GM18526 (cell line): Measurements from ENCODE around the gene POLR3B.

Experiments used
- POLR2A ChIP-seq: IDR thresholded peaks from 3 replicates; pipeline ENCODE4 v1.6.1; 2011; ENCODE audit not compliant: insufficient read length; ENCODE audit errors: extremely low read depth

The POLR3B gene

GRCh38 chr12:106357549-106358395, at the start of gene POLR3B:
POLR3B (plus strand) TSS chr12:106357748; CDS start chr12:106357880, 132 bp downstream.
- peak; percentile 70 for TF ChIP-seq POLR2A

DNA sequence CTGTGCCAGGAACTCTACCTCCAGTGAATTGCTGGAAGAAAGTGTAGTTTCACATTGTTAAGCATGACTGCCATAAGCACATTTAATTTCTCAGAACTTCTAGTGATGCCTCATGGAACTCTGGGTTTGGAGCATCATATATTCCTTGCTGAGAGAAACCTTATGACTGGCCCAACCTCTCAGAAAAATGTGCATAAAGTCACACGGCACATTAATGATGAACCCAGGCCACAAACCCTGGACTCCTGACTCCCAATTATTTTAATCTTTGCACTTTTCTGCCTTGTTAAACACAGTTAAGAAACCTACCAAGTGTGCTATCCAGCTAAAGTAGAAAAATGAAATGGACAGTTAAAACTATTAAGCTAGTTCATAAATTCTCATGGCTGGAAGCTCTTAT, 49.4 kb upstream of the POLR3B start:
- no peak for TF ChIP-seq POLR2A

DNA sequence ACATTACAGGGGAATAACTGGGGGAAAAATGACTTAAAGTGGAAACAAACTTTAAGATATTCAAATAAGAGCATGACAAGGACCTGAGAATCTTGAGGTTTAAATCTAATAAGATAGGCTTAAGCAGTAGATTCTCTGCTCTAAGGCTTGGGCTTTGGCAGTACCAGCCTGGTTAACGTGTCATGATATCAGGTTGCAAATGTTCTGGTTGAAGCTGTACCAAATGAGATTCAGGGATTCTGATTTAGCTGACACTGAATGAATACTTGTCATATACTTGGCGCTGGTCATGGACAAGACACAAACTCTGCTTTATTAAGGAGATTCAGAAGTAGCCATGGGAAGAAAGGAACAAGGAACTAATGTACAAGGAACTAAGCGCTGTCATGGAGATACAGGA, 48.9 kb upstream of the POLR3B start:
- no peak for TF ChIP-seq POLR2A

DNA sequence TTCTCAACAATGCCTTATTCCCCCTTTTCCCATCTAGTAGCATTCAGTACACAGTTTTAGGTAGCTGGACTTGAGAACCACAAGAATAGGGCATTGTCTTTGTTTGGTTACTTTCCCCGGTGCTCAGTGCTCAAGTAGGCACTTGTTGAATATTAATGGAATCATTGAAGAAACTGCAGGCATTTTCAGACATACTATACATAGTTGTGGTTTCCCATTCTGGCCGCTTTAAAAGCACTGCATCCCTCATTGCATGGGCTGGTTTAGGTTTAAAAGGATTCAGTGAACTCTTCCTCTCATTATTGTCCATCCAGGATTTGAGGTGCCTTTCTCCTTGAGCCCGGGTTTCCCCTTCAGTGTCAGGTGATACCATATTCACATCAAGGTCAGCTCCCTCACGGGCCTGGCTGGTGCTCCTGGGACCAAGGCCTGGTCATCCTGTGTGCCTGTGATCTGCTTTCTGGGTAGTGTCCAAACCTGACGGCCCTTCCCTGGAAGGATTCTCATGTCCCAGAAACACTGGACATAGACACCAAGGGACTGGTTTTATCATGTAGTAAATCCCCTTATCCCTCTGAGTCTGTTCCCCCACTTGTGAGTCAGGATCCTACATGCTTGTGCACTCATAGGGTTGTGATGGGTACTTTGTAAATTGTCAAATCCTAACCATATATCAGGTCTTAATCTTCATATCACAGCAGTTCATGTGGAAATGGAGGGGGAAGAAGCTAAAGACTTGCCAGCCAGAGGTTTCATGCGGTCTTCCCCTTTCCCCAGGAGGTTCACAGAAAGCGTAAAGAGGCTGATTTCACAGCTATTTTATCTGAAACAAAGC, 47.7 kb upstream of the POLR3B start:
- no peak for TF ChIP-seq POLR2A

DNA sequence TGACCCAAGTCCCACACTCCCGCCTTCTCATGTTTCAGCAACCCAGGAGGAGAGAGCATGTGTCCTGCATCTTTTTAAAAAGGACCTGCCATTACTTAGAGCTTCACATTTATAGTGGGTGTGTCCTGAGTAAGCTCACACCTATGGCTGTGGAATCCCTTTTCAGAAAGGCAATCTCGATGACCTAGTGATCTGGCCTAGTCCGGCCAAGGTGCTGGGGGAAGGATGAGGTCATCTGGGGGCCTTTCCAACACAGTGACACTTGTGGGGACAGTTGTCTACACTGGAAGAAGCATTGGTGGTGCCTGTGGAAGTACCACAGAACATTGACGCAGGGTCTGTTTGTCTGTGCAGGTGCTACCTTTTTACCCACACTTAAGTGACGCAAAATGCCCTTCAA, 46.9 kb upstream of the POLR3B start:
- TF ChIP-seq POLR2A: no peak

GRCh38 chr12:106311139-106311538, 46.4 kb upstream of the POLR3B start:
- no peak for TF ChIP-seq POLR2A

DNA sequence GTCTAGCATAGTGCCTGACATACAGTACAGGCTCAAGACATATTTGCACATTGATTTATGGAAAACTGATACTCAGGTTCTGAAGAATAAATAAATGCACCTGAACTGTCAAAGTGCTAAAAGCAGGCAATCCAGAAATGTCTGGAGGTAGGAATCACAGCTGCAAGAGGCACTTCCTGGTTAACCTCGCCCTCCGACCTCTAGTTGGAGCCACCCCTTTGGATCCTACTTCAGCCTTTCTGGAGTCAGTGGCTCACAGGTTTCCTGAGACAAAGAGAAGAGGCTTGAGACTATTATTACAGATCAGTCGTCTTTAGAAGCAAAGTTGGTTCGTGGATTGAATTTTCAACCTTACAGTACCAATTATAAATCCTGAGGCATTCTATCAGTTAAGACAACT, 42.0 kb upstream of the POLR3B start:
- no peak for TF ChIP-seq POLR2A

GRCh38 chr12:106317406-106318082, 40.0 kb upstream of the POLR3B start:
- no peak for TF ChIP-seq POLR2A

DNA sequence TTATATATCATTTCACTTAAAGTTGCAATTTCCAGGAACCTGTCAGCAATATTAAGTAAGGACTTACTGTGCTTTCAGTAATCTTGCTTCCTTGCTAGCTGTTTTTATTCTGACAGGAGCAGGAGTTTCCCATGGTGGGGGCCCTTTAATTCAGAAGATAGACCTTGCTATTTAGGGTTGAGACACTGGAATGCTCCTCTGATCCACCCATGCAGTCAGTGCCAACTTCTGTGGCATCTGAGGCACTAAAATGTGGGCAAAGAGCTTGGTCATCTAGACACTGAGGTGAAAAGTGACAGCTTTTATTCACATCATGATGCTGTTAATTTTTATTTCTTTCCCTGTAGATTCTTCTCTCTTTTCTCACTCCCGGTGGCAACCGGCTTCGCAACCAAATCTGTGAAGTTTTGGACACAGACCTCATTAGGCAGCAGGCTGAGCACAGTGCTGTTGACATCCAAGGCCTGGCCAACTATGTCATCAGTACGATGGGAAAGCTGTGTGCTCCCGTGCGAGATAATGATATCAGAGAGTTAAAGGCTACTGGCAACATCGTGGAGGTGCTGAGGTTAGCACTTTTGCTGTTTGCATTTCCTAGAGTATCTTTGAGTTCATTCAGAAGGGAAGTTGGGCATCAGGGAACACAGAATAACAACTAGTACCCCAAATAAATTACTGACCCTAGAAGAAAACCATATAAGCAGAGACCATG, 36.3 kb upstream of the POLR3B start:
- TF ChIP-seq POLR2A: no peak

DNA sequence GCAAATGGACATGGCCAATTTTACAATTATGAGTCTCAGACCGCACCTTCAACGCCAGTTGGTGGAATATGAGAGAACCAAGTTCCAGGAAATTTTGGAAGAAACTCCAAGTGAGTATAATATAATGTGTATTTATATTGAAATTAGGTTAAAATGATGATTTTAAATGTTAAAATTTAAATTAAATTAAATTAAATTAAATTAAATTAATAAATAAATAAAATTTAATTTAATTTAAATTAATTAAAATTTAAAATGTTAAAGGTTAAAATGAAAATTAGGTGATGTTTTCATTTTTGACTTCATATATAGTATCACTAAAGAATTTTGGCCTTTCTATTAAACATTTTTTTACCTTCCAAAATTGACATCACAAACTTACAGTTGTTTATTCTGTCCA, 34.0 kb upstream of the POLR3B start:
- TF ChIP-seq POLR2A: no peak

DNA sequence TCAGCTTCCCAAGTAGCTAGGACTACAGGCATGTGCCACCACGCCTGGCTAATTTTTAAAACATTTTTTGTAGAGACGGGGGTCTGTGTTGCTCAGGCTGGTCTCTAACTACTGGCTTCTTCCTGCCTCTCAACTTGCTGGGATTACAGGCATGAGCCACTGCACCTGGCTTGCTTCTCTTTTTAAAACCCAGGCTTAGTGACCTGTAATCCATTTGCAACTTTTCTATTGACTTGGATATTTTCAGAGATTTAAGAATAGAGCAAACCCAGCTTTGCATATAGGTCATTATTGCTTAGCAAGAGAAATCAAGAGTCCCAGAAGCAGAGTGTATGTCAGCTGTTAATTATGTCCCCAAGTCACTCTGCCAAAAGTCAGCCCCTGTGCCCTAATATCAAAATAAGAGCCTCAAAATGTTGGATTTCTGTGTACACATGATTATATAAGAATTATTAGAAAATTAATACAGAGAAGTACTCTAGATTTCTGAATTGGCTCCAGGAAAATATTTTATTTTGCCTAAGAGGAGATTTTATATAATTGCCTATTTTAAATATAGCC, 30.2 kb upstream of the POLR3B start:
- no peak for TF ChIP-seq POLR2A

DNA sequence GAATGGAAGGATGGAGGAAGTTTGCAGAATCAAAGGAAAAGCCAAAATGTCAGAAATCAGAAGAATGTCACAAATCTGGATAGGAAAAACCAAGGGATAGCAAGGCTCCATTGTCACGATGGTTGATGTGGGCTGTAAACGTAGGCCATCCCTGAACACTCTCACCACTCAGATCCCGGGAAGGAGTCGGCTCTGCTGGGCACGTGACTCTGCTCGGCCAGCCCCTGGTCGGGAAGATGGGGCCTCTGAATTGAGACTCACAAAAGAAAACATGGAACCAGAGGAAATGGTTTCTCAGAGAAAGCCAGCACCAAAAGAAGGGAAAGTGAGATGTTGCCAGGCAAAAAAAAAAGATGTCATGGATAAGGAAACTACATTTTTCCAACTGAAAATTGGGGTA, 28.8 kb upstream of the POLR3B start:
- no peak for TF ChIP-seq POLR2A

DNA sequence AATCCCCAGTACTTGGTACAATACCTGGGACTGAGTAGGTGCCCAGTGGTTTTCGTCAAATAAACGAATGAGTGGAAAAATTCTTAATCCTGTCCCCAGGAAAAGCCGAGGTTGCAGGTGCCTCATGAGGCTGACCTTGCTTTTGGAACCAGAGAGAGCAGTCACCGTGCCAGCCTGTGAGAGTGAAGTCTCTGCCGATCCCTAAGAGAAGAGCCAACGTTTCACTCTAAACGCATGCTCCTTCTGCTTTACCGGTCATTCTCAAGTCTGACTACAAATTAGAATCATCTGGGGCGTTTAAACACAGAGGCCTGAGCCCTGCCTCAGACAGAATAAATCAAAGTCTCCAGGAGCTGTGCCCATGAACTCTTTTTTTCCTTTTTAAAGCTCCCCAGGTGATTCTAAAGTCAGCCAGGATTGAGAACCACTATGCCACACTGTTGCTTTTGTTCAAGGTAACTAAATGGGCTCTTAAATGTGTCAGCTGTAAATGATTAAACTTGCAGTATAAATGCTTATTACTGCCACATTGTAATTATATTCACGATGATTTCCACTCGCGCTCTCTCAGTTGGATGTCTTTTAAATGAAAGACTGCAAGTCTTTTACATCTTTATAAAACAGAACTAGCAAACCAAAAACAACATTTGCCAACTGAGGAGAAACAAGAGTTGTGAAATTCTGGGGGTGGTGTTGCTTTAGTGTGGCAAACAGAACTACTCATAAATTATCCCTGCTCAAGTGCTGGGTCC, 28.1 kb upstream of the POLR3B start:
- TF ChIP-seq POLR2A: no peak

GRCh38 chr12:106331599-106331998, 25.9 kb upstream of the POLR3B start:
- TF ChIP-seq POLR2A: no peak
